Measurements from ENCODE around the gene USP20. TPM values are rescaled to one million over a fixed set of nuclear protein-coding genes. Genes with fewer than 3 reads are reported as not detected.

USP20 gene
- total and polyA plus RNA-seq, 4 donors: 11.4 to 38.9 (median 24.0) TPM

GRCh38 chr9:129816501-129817435, 18.5 kb upstream of the USP20 start:
- no peak for DNase-seq (ENCODE audit: low read depth in 4 of 6, low spot score in 6 of 6)
- Histone ChIP-seq H3K4me3 (ENCODE audit: low read depth, low read length) (no peak overlapping the region), H3K4me1 (ENCODE audit: control insufficient read depth, insufficient read depth, low read length) (no peaks in the 10 kb centered on the region), H3K27me3 (ENCODE audit: control insufficient read depth, insufficient read depth, low read length) (no peaks in the 10 kb centered on the region), H3K27ac (ENCODE audit: low read depth, low read length) (no peak overlapping the region), H3K36me3 (ENCODE audit: control insufficient read depth, insufficient read depth, low read length) (peaks cover 88% of the 10 kb centered on the region), H3K9me3 (ENCODE audit: control insufficient read depth, insufficient read depth, low read length) (no peaks in the 10 kb centered on the region)
- WGBS (ENCODE audit: insufficient coverage): 90% methylated on average over 13 of the region's 14 CpGs

DNA sequence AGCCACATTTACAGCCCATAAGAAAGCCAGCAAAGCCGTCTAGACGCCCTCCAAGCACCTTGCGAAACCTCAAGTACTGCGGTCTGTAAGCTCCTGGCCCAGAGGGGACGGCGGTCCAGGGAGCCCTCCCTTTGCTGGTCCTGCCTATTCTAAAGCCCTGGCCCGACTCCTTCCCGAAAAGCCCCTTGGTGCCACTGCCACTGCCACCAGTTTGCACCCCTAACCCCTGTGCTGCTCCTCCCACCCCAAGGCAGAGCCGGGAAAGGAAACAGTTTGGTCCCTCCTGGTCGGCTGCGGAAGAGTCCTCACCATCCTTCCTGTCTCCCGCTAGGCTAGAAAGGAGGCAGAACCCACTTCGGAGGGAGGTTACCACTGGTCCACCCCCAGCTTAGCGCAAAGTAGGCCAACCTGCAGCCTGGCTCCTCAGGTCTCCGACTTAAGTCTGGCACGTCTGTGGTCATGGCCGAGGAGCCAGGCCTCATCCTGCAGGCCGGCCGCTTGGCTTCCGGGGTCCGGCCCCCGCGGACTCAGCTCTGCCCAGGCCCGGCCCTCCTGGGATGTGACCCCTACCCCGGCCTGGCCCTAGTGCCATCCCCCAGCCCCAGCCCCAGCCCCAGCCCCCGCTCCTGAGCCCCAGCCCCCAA, 12.2 kb upstream of the USP20 start:
- no peaks in the 10 kb centered on the region for H3K27me3 ChIP-seq (ENCODE audit: control insufficient read depth, insufficient read depth, low read length)
- DNase-seq (ENCODE audit: low read depth in 4 of 6, low spot score in 6 of 6): no peak
- H3K4me3 ChIP-seq (ENCODE audit: low read depth, low read length): peak overlapping the region; percentile 35
- no peak overlapping the region for H3K27ac ChIP-seq (ENCODE audit: low read depth, low read length)
- peaks cover 46% of the 10 kb centered on the region for H3K36me3 ChIP-seq (ENCODE audit: control insufficient read depth, insufficient read depth, low read length)
- 16% methylated on average over 22 of the region's 26 CpGs for WGBS (ENCODE audit: insufficient coverage)
- no peaks in the 10 kb centered on the region for H3K9me3 ChIP-seq (ENCODE audit: control insufficient read depth, insufficient read depth, low read length)
- H3K4me1 ChIP-seq (ENCODE audit: control insufficient read depth, insufficient read depth, low read length): peaks cover 13% of the 10 kb centered on the region

GRCh38 chr9:129823542-129823934, 11.7 kb upstream of the USP20 start:
- no peaks in the 10 kb centered on the region for H3K27me3 ChIP-seq (ENCODE audit: control insufficient read depth, insufficient read depth, low read length)
- H3K4me3 ChIP-seq (ENCODE audit: low read depth, low read length): peak overlapping the region; percentile 52
- H3K4me1 ChIP-seq (ENCODE audit: control insufficient read depth, insufficient read depth, low read length): peaks cover 13% of the 10 kb centered on the region
- no peak for DNase-seq (ENCODE audit: low read depth in 4 of 6, low spot score in 6 of 6)
- H3K36me3 ChIP-seq (ENCODE audit: control insufficient read depth, insufficient read depth, low read length): peaks cover 45% of the 10 kb centered on the region
- 0% methylated on average over 7 of the region's 15 CpGs for WGBS (ENCODE audit: insufficient coverage)
- no peaks in the 10 kb centered on the region for H3K9me3 ChIP-seq (ENCODE audit: control insufficient read depth, insufficient read depth, low read length)
- H3K27ac ChIP-seq (ENCODE audit: low read depth, low read length): peak overlapping the region; percentile 25

GRCh38 chr9:129823935-129824601, 11.2 kb upstream of the USP20 start, which contains the start of gene TOR1A:
Gene TOR1A, minus strand, starts transcription at chr9:129824136. Its CDS starts 51 bp downstream, at chr9:129824085.
- Histone ChIP-seq H3K4me3 (ENCODE audit: low read depth, low read length) (peak within 1 kb of the TSS; percentile 52), H3K4me1 (ENCODE audit: control insufficient read depth, insufficient read depth, low read length) (peaks cover 13% of the 10 kb centered on the region), H3K36me3 (ENCODE audit: control insufficient read depth, insufficient read depth, low read length) (peaks cover 46% of the 10 kb centered on the region), H3K27ac (ENCODE audit: low read depth, low read length) (peak within 1 kb of the TSS; percentile 25), H3K27me3 (ENCODE audit: control insufficient read depth, insufficient read depth, low read length) (no peaks in the 10 kb centered on the region), H3K9me3 (ENCODE audit: control insufficient read depth, insufficient read depth, low read length) (no peaks in the 10 kb centered on the region)
- WGBS (ENCODE audit: insufficient coverage): 0% methylated on average over 41 of the region's 47 CpGs
- DNase-seq (ENCODE audit: low read depth in 4 of 6, low spot score in 6 of 6): peak; percentile 74 to 98 (median 87)

DNA sequence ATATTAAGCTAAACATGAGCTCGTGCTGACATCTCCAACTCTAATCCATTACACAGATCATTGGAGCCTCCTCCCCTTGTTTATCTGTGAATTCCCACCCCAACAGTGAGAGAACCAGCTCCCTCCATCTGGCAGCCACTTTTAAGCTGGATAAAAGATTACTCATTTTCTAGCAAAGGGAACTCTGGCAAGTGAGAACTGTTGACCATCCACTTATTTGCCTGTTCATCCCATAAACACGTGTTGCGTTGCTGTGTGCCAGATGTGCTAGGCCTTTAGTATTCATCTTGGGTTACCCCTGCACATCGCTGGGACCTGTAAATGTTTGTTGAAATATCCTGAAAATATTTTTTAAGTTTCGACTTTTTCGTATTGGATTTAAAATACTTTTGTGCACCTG, 8.9 kb upstream of the USP20 start:
- Histone ChIP-seq H3K9me3 (ENCODE audit: control insufficient read depth, insufficient read depth, low read length) (no peaks in the 10 kb centered on the region), H3K27me3 (ENCODE audit: control insufficient read depth, insufficient read depth, low read length) (no peaks in the 10 kb centered on the region), H3K4me3 (ENCODE audit: low read depth, low read length) (no peak overlapping the region), H3K36me3 (ENCODE audit: control insufficient read depth, insufficient read depth, low read length) (peaks cover 45% of the 10 kb centered on the region), H3K4me1 (ENCODE audit: control insufficient read depth, insufficient read depth, low read length) (peaks cover 13% of the 10 kb centered on the region), H3K27ac (ENCODE audit: low read depth, low read length) (no peak overlapping the region)
- WGBS (ENCODE audit: insufficient coverage): 85% methylated on average over 3 of the region's 6 CpGs
- no peak for DNase-seq (ENCODE audit: low read depth in 4 of 6, low spot score in 6 of 6)

- Histone ChIP-seq H3K4me3 (ENCODE audit: low read depth, low read length) (no peak overlapping the region), H3K36me3 (ENCODE audit: control insufficient read depth, insufficient read depth, low read length) (peaks cover 45% of the 10 kb centered on the region), H3K4me1 (ENCODE audit: control insufficient read depth, insufficient read depth, low read length) (peaks cover 13% of the 10 kb centered on the region), H3K27me3 (ENCODE audit: control insufficient read depth, insufficient read depth, low read length) (no peaks in the 10 kb centered on the region), H3K9me3 (ENCODE audit: control insufficient read depth, insufficient read depth, low read length) (no peaks in the 10 kb centered on the region), H3K27ac (ENCODE audit: low read depth, low read length) (no peak overlapping the region)
- 100% methylated on average over 1 of the region's 1 CpG for WGBS (ENCODE audit: insufficient coverage)
- DNase-seq (ENCODE audit: low read depth in 4 of 6, low spot score in 6 of 6): no peak
Measured at GRCh38 chr9:129826759-129827158, 8.5 kb upstream of the USP20 start.

DNA sequence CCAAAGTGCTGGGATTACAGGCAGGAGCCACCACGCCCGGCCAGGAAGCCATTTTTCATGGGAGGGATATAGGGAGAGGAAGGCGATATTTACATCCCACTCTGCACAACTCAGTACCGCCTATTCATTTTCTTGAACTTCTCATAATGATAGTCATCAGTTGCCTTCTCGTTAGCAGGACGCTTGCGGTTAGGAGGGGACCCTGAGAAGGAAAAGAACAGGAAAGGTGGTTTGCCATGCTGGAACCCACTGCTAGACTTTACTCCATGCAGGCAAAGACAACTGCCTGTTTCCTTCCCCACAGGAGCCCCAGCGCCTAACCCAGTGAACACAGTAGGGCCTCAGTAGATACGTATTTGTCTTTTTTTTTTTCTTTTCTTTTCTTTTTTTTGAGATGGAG, 7.2 kb upstream of the USP20 start:
- Histone ChIP-seq H3K4me3 (ENCODE audit: low read depth, low read length) (no peak overlapping the region), H3K36me3 (ENCODE audit: control insufficient read depth, insufficient read depth, low read length) (peaks cover 46% of the 10 kb centered on the region)
- WGBS (ENCODE audit: insufficient coverage): 100% methylated on average over 3 of the region's 9 CpGs

DNA sequence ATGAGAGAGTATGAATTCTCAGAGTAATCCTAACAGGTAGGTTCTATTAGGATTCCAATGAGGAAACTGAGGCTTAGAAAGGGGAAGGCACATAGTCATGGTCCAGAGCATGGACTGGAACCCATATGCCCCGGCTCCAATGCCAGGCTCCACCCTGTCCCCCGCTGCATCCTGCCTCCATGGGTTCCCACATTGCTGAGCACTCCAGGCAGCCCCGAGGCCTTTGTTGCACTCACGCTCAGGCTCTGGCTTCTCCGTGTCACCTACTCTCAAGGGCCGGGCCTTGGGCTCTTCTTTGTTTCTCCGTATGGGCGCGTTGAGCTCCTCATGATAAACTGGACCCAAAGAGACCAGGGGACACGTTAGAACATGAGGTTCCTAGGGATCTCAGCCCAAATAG, 6.3 kb upstream of the USP20 start:
- H3K36me3 ChIP-seq (ENCODE audit: control insufficient read depth, insufficient read depth, low read length): peaks cover 49% of the 10 kb centered on the region
- 93% methylated on average over 10 of the region's 10 CpGs for WGBS (ENCODE audit: insufficient coverage)
- H3K4me3 ChIP-seq (ENCODE audit: low read depth, low read length): no peak overlapping the region

More for the DNA sequence above, 7.2 kb upstream of the USP20 start:
- Histone ChIP-seq H3K4me1 (ENCODE audit: control insufficient read depth, insufficient read depth, low read length) (peaks cover 7% of the 10 kb centered on the region), H3K27me3 (ENCODE audit: control insufficient read depth, insufficient read depth, low read length) (no peaks in the 10 kb centered on the region), H3K27ac (ENCODE audit: low read depth, low read length) (no peak overlapping the region), H3K9me3 (ENCODE audit: control insufficient read depth, insufficient read depth, low read length) (no peaks in the 10 kb centered on the region)
- DNase-seq (ENCODE audit: low read depth in 4 of 6, low spot score in 6 of 6): no peak

GRCh38 chr9:129832982-129833381, 2.3 kb upstream of the USP20 start:
- Histone ChIP-seq H3K27ac (ENCODE audit: low read depth, low read length) (no peak overlapping the region), H3K27me3 (ENCODE audit: control insufficient read depth, insufficient read depth, low read length) (no peaks in the 10 kb centered on the region), H3K36me3 (ENCODE audit: control insufficient read depth, insufficient read depth, low read length) (peaks cover 45% of the 10 kb centered on the region), H3K4me3 (ENCODE audit: low read depth, low read length) (no peak overlapping the region), H3K4me1 (ENCODE audit: control insufficient read depth, insufficient read depth, low read length) (peaks cover 19% of the 10 kb centered on the region), H3K9me3 (ENCODE audit: control insufficient read depth, insufficient read depth, low read length) (no peaks in the 10 kb centered on the region)
- no CpG with 5 or more reads among the region's 1 CpG for WGBS (ENCODE audit: insufficient coverage)
- no peak for DNase-seq (ENCODE audit: low read depth in 4 of 6, low spot score in 6 of 6)

More for the DNA sequence above, 6.3 kb upstream of the USP20 start:
- H3K4me1 ChIP-seq (ENCODE audit: control insufficient read depth, insufficient read depth, low read length): peaks cover 4% of the 10 kb centered on the region
- no peak for DNase-seq (ENCODE audit: low read depth in 4 of 6, low spot score in 6 of 6)
- H3K27me3 ChIP-seq (ENCODE audit: control insufficient read depth, insufficient read depth, low read length): no peaks in the 10 kb centered on the region
- no peak overlapping the region for H3K27ac ChIP-seq (ENCODE audit: low read depth, low read length)
- no peaks in the 10 kb centered on the region for H3K9me3 ChIP-seq (ENCODE audit: control insufficient read depth, insufficient read depth, low read length)

Data from spinal cord (tissue), 10 donors.